CD14-positive monocyte (primary cell): ENCODE measurements around the gene CASS4. TPM values are rescaled to one million over a fixed set of nuclear protein-coding genes. Genes with fewer than 3 reads are reported as not detected.

Experiments
- DNase-seq, 3 donors: peaks; one replicate each; pipeline ENCODE4 v3.0.0-alpha.2; 2011 to 2022
- H2AFZ ChIP-seq: 2 replicates; pipeline ENCODE4 v1.6.0; 2012; ENCODE audit warnings: mild to moderate bottlenecking, low read depth, low read length, inconsistent platforms; ENCODE audit not compliant: insufficient read depth, poor library complexity, severe bottlenecking
- H3K27ac ChIP-seq, 2 donors: 1 replicate in 1 of 2; 2 replicates in 1 of 2; pipeline ENCODE4 v1.5.1; 2012 to 2013; ENCODE audit warnings: low read length in 2 of 2, control low read depth in 1 of 2, inconsistent platforms in 1 of 2, low read depth in 1 of 2, mild to moderate bottlenecking in 1 of 2
- H3K27me3 ChIP-seq, 2 donors: one replicate each; pipeline versions ENCODE4 v1.6.0 to v1.6.1; 2011 to 2013; ENCODE audit warnings: low read length in 2 of 2; ENCODE audit not compliant: control insufficient read depth in 2 of 2, insufficient read depth in 2 of 2
- H3K36me3 ChIP-seq, 2 donors: replicated peaks in 1 of 2; 1 replicate in 1 of 2; 2 replicates in 1 of 2; pipeline versions ENCODE4 v1.5.1 to v1.6.1; 2012 to 2013; ENCODE audit warnings: low read length in 2 of 2, control low read depth in 1 of 2, inconsistent platforms in 1 of 2, mild to moderate bottlenecking in 1 of 2; ENCODE audit not compliant: insufficient read depth in 2 of 2, control insufficient read depth in 1 of 2
- H3K4me1 ChIP-seq, 2 donors: 1 replicate in 1 of 2; 2 replicates in 1 of 2; pipeline versions ENCODE4 v1.5.1 to v1.6.1; 2012 to 2013; ENCODE audit warnings: low read length in 2 of 2, control low read depth in 1 of 2, inconsistent platforms in 1 of 2, mild to moderate bottlenecking in 1 of 2, moderate library complexity in 1 of 2; ENCODE audit not compliant: insufficient read depth in 2 of 2, control insufficient read depth in 1 of 2
- H3K4me2 ChIP-seq: replicated peaks from 2 replicates; pipeline ENCODE3; 2012; ENCODE audit warnings: low read length, moderate library complexity, mild to moderate bottlenecking; ENCODE audit not compliant: poor library complexity, severe bottlenecking; ENCODE audit errors: extremely low read depth
- H3K4me3 ChIP-seq, 3 experiments: fragments of 200-600 bp in 1 of 3; sonication (generic) in 1 of 3; replicated peaks in 1 of 3; 1 replicate in 2 of 3; 2 replicates in 1 of 3; pipeline ENCODE4 v1.5.1; 2011 to 2013; ENCODE audit warnings: low read length in 3 of 3, mild to moderate bottlenecking in 3 of 3, control low read depth in 2 of 3, low read depth in 2 of 3, inconsistent platforms in 1 of 3, moderate library complexity in 1 of 3
- H3K79me2 ChIP-seq: 2 replicates; pipeline ENCODE4 v1.6.0; 2012; ENCODE audit warnings: mild to moderate bottlenecking, control low read depth, inconsistent platforms, low read length, moderate library complexity; ENCODE audit not compliant: insufficient read depth
- H3K9ac ChIP-seq: 2 replicates; pipeline ENCODE4 v1.6.0; 2017; ENCODE audit warnings: low read length, mild to moderate bottlenecking; ENCODE audit not compliant: insufficient read depth, poor library complexity, severe bottlenecking
- H3K9me3 ChIP-seq, 2 donors: replicated peaks in 1 of 2; 1 replicate in 1 of 2; 2 replicates in 1 of 2; pipeline versions ENCODE4 v1.5.1 to v1.6.1; 2012 to 2013; ENCODE audit warnings: low read length in 2 of 2, control low read depth in 1 of 2; ENCODE audit not compliant: control insufficient read depth in 1 of 2, insufficient read depth in 1 of 2
- H4K20me1 ChIP-seq: 2 replicates; pipeline ENCODE4 v1.6.0; 2012; ENCODE audit warnings: mild to moderate bottlenecking, low read length, control low read depth, moderate library complexity; ENCODE audit not compliant: insufficient read depth
- H3K27ac Mint-ChIP-seq, 7 donors: one replicate each; pipeline ENCODE4 v1.8.0; 2020; ENCODE audit warnings: mild to moderate bottlenecking in 7 of 7, mixed read lengths in 7 of 7, moderate library complexity in 6 of 7, inconsistent platforms in 2 of 7
- H3K27me3 Mint-ChIP-seq, 3 donors: one replicate each; pipeline ENCODE4 v1.8.0; 2021 to 2022; ENCODE audit warnings: low read depth in 3 of 3, mild to moderate bottlenecking in 3 of 3, mixed read lengths in 3 of 3, moderate library complexity in 3 of 3, inconsistent platforms in 1 of 3
- H3K36me3 Mint-ChIP-seq, 2 donors: one replicate each; pipeline ENCODE4 v1.8.0; 2020; ENCODE audit warnings: mixed read lengths in 2 of 2, inconsistent platforms in 1 of 2, mild to moderate bottlenecking in 1 of 2
- H3K4me1 Mint-ChIP-seq: one replicate; pipeline ENCODE4 v1.8.0; 2020; ENCODE audit warnings: mild to moderate bottlenecking, mixed read lengths
- H3K4me3 Mint-ChIP-seq, 2 donors: one replicate each; pipeline ENCODE4 v1.8.0; 2020; ENCODE audit warnings: mild to moderate bottlenecking in 2 of 2, mixed read lengths in 2 of 2, moderate library complexity in 1 of 2
- H3K9me3 Mint-ChIP-seq, 7 donors: one replicate each; pipeline ENCODE4 v1.8.0; 2020 to 2022; ENCODE audit warnings: mixed read lengths in 7 of 7, mild to moderate bottlenecking in 6 of 7, moderate library complexity in 6 of 7, inconsistent platforms in 2 of 7
- CTCF ChIP-seq: fragments of 200-600 bp; IDR thresholded peaks from one replicate; pipeline ENCODE4 v1.8.0; 2022; ENCODE audit warnings: antibody characterized with exemption, mild to moderate bottlenecking
- WGBS: methylation state at CpG from one replicate; pipeline ENCODE4 v1.1.5; 2013; ENCODE audit warnings: missing lambda C conversion rate; ENCODE audit not compliant: insufficient coverage; 5-methylcytosine and 5-hydroxymethylcytosine counted together
- intact Hi-C, 2 donors: fragments of 100-400 bp; cut with micrococcal nuclease; formaldehyde crosslinking; loops; one replicate each; pipeline versions ENCODE4 v1.15.0 to v1.15.1; 2023
- polyA plus RNA-seq, 3 donors: library from polyadenylated mRNA; depleted of rRNA in 1 of 3; unstranded in 2 of 3; stranded (reverse) in 1 of 3; fragments of 300-500 nt in 2 of 3; fragments of >200 nt in 1 of 3; fragmentation: Illumina TruSeq in 2 of 3; gene quantifications; 1 replicate in 2 of 3; 2 replicates in 1 of 3; pipeline ENCODE4 v1.2.3, GENCODE V29; 2012 to 2021

The CASS4 gene
- polyA plus RNA-seq, 3 donors = 1.9 to 7.4 (median 6.1) TPM

- H3K27ac Mint-ChIP-seq = peak overlapping the region in 1 of 7 donors; percentile 54
Measured at GRCh38 chr20:56371977-56372376, 40.1 kb upstream of the CASS4 start.

GRCh38 chr20:56372850-56373249, 39.2 kb upstream of the CASS4 start:
- Mint-ChIP-seq H3K27me3 (no peaks in the 10 kb centered on the region), H3K4me3 (no peak overlapping the region)
- intact Hi-C loops = no loop called here

More at GRCh38 chr20:56371977-56372376, 40.1 kb upstream of the CASS4 start:
- no peak for DNase-seq
- no peaks in the 10 kb centered on the region for H3K9me3 ChIP-seq
- H3K27me3 ChIP-seq = no peaks in the 10 kb centered on the region
- WGBS = 100% methylated on average over 6 of the region's 11 CpGs
- no peak overlapping the region for H3K4me3 ChIP-seq
- no peaks in the 10 kb centered on the region for H4K20me1 ChIP-seq
- peaks cover 50% of the 10 kb centered on the region for H3K79me2 ChIP-seq
- no peak overlapping the region for H3K4me3 Mint-ChIP-seq
- peak overlapping the region in 1 of 2 donors; percentile 8 for H3K27ac ChIP-seq
- H3K4me1 Mint-ChIP-seq = peaks cover 30% of the 10 kb centered on the region
- peaks cover 40 to 58% of the 10 kb centered on the region in 2 donors for H3K36me3 Mint-ChIP-seq
- no peak overlapping the region for H3K4me2 ChIP-seq
- no peaks in the 10 kb centered on the region for H3K27me3 Mint-ChIP-seq
- peaks cover 34 to 58% of the 10 kb centered on the region in 2 donors for H3K36me3 ChIP-seq
- no peak overlapping the region for H3K9ac ChIP-seq
- no peak for TF ChIP-seq CTCF
- intact Hi-C loops = no loop called here
- no peaks in the 10 kb centered on the region for H3K9me3 Mint-ChIP-seq
- H2AFZ ChIP-seq = no peak overlapping the region
- peaks cover 28 to 36% of the 10 kb centered on the region in 2 donors for H3K4me1 ChIP-seq

More at GRCh38 chr20:56372850-56373249, 39.2 kb upstream of the CASS4 start:
- no peak for DNase-seq
- peaks cover 30 to 52% of the 10 kb centered on the region in 2 donors for H3K36me3 ChIP-seq
- peaks cover 32 to 40% of the 10 kb centered on the region in 2 donors for H3K4me1 ChIP-seq
- no peak overlapping the region for H2AFZ ChIP-seq
- WGBS = 58% methylated on average over 1 of the region's 1 CpG
- H3K4me3 ChIP-seq = no peak overlapping the region
- H4K20me1 ChIP-seq = no peaks in the 10 kb centered on the region
- H3K9me3 Mint-ChIP-seq = no peaks in the 10 kb centered on the region
- H3K79me2 ChIP-seq = peaks cover 59% of the 10 kb centered on the region
- no peaks in the 10 kb centered on the region for H3K27me3 ChIP-seq
- H3K9me3 ChIP-seq = no peaks in the 10 kb centered on the region
- H3K27ac ChIP-seq = peak overlapping the region in 1 of 2 donors; percentile 82
- TF ChIP-seq CTCF = no peak
- peak overlapping the region in 5 of 7 donors; percentile 33 to 92 (median 89) for H3K27ac Mint-ChIP-seq
- no peak overlapping the region for H3K9ac ChIP-seq
- H3K4me2 ChIP-seq = no peak overlapping the region
- peaks cover 32 to 54% of the 10 kb centered on the region in 2 donors for H3K36me3 Mint-ChIP-seq
- peaks cover 33% of the 10 kb centered on the region for H3K4me1 Mint-ChIP-seq
